NK-92 (cell line): Measurements from ENCODE around the gene RPL22.

Experiments
- DNase-seq: peaks from one replicate; lab custom pipeline; 2025; ENCODE audit not compliant: unreplicated experiment; lab: John Stamatoyannopoulos, UW

Gene RPL22

GRCh38 chr1:6199298-6200187, at the start of gene RPL22:
Gene RPL22, minus strand, starts transcription at chr1:6199595. Its CDS starts 22 bp downstream, at chr1:6199573.
- DNase-seq = peak; percentile 80

DNA sequence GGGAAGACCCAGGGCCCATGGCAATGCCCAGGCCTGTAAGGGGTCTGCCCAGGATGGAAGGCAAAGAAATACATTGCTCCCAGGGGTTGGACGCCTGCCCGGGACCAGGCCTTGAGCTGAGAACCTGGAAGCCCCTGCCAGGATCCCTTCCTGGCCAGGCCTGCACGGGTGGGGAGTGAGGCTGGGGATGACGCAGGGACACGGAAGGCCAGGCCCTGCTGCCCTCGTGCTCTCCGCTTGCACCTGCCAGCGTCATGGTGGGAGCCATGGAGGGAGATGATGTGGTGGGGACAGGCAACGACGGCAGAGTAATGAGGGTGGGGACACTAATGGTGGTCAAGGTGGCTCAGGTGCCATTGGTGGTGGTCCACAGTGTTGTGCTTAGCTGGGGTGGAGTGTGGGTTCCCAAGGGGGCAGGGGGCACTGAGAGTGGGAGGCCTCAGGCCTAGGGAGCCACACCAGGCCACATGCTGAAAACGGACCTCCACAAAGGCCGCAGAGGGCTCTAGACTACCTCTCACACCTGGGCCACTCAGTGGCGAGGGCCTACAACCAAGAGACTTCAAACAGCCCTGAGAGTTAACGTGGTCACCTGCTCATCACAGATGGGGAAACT, 48.9 kb upstream of the RPL22 start:
- no peak for DNase-seq

DNA sequence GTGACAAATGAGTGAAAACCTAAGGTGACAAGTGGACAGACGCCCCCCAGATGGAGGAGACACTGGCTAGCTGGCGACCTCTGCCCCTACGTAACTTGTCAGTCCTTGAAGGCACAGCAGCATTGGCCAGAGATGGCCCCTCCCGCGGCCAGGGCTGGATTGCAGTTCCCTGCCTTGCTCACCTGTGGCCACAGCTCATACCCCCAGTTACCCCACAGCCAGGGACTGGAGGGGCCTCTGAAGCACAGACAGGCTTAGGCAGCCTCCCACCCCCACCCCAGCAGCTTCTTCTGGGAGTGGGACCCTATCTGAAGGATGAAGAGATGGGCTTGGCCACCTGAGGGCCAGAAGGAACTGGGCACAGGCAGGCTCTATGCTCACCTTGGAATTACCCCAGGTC, 48.3 kb upstream of the RPL22 start:
- DNase-seq = no peak

DNA sequence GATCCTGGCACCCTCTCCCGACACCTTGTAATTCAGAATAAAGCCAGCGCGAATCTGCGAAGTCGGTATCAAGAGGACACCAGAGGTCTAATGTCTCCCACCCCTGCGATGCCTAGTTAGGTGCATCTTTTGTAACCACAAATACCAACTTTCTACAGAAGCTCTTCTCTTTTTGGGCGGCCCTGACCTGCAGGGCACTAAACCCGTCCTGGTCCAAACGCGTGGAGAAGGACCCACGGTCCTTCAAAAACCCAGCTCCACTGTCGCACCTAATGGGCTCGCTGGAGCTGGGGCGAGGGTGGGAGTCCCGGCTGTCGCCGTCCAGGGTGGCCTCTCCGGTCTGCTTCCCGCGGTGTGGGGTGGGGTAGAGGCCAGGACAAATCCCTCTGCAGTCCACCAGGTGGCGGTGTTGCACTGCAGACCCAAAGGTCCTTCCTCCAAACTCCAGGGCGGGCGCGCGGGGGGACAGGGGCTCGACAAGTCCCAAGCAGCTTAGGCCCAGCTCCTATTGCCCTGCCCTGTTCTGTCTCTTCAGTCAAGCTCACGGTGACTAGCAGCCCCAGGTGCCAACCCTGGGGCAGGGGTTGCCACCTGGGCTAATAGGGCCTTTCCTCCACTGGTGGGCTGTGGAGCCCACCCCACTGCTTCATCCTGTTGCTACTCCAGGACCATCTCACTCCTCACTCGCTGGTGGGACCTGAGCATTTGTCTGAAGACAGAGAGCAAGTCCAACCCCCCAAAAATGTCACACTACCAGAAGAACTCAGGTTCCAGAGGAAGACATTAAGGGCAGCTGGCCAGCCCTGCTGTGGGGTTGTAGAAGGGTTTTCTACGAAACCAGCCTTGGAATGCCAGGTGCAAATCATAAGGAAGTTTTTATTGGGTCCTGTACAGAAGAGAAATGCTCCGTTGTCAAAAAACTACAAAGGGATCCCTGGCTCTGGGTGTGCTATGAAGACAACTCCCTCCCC, 47.4 kb upstream of the RPL22 start:
- DNase-seq = no peak

GRCh38 chr1:6245869-6246496, 46.6 kb upstream of the RPL22 start:
- no peak for DNase-seq

DNA sequence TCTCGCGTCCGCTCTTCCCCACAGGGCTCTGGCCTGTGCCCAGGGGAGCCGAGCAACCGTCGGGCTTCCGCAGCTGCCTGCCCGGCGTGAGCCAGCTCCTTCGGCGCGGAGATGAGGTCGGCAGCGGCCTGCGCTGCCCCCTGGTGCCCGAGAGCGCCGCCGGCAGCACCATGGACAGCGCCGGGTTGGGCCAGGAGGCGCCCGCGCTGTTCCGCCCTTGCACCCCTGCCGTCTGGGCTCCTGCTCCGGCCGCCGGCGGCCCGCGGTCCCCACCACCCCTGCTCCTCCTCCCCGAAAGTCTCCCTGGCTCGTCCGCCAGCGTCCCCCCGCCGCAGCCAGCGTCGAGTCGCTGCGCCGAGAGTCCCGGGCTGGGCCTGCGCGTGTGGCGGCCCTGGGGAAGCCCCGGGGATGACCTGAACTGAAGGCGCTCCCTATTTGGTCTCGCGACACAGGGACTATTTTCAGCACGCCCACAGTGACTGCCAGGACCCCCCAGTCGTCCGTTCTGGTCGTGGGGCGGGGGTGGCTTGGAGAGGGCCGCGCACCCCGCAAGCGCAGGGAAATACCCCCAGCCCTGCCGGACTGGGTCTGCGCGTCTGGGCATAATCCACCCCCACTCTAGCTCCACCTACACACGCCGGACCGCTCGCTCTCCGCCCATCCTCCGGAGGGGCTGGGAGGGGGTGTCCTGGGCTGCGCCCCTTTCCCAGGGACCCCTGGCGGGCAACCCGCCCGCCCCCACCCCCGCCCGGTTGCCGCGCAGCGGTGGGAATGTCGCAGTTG, 45.9 kb upstream of the RPL22 start:
- no peak for DNase-seq

GRCh38 chr1:6244401-6245049, 45.1 kb upstream of the RPL22 start:
- DNase-seq = no peak

DNA sequence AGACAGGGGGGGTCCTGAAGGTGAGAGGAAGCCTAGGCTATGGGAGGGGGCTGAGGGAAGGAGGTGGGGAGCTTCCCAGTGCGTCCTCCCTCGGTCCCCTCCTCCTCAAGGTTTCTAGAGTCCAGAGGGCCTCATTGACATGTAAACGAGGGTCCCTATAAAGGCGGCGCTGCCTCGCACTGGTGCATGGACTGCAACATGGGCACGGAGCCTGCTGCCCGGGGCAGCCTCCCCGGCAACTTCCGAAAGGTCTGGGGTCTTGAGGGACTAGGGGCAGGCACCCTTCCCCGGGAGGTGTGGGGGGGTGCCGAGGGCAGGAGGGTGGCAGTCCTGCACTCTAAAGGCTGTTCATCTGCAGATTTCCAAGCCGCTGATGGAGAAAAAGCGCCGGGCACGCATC, 44.6 kb upstream of the RPL22 start, which contains the start of gene HES3:
Gene HES3 (plus strand): TSS at position 187 of the 400 bp plus-strand sequence. CDS start 187 bp downstream, at position 374.
- no peak for DNase-seq

- no peak for DNase-seq
Observed at GRCh38 chr1:6243053-6243834, 43.8 kb upstream of the RPL22 start.

- no peak for DNase-seq
Observed at GRCh38 chr1:6241887-6242740, 42.7 kb upstream of the RPL22 start.

DNA sequence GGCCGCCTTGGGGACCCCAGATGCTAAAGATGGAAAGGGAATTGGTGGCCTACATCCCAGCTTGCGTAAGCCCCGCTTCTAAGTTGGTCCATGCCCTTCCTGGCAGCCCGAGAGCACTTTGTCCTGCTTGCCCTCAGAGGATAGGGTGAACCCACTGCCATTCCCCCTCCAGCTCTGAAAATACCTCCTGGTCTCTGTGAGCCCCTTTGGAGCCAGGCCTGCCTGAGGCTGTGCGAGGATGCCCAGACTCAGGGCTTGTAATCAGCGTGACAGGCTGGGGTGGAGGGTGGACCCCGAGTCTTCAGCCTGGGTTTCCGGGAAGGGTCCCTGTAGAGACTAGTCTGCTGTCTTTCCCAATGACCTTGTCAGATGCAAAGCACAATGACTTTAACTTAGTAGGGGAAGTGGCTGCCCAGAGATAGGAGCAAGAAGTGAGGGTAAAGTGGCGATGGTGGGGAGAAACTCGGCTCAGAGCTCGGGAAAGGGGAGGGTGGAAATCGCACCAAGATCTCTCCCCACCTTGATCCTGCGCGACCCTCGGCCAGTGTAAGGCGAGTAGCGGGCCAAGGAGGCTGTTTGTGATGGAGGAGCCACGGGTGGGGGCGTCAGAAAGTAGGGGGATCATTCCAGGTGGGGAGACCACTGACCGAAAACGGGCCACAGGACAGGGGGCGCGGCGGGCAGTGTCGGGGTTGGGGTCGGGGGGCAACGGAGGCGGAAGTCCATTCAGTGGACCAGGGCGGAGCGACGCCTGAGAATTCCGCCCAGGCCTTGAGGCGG, 41.9 kb upstream of the RPL22 start:
- no peak for DNase-seq

DNA sequence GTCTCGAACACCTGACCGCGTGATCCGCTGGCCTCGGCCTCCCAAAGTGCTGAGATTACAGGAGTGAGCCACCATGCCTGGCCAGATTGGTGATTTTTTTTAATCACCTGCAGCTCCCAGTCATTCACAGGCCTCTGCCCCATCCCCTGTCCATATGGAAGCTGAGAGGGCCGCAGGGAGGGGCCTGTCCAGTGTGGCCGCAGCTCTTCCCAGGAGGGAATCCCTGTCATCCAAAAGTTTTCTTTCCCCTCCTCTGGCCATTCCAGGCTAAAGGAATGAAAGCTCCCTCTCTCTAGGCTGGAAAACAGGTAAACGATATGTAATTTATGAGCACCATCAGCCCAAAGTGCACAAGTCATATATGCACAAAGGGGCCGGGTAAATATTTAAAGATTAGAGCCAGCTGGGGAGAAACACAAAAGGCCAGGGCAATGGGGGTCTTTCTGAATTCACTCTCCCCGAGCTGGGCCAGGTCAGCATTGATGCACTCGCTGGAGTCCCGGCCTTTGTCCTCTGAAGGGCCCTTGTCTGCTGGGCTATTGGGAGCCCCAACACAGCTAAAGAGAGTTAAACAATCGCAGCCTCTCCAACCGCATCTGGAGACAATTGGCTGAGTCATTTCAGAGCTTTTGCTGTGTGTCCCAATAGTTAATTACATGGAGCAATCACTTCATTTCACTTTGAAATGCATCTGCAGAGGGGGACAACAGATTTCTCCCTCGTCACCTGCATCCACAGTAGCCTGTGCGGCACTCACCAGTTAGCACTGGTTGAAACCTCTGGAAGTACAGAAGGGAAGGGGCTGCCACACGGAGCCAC, 40.8 kb upstream of the RPL22 start:
- no peak for DNase-seq

DNA sequence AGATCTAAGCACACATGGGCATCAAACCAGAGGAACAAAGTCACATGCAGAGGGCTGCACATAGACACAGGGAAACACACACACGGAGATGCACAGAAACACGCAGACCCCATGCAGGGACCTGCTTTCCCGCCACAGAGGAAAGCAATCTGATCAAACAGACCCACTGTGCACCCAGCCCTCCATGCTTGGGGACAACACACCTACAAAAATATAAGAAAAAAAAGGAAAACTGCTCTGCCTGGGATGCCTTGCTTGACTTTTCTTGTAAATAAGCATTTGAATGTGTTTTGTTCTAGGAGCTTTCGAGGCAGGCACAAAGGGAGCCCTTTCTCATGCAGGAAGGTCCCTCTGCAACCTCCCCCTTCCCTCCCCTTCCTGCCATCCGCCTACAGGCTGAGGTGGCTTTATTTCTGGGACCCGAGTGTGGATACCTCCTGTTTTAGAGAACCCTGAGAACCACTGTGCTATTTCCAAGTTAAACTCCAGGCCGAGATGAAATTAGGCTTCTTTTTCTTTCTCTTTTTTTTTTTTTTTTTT, 39.9 kb upstream of the RPL22 start:
- DNase-seq = no peak

GRCh38 chr1:6237093-6237492, 37.7 kb upstream of the RPL22 start:
- DNase-seq = no peak

DNA sequence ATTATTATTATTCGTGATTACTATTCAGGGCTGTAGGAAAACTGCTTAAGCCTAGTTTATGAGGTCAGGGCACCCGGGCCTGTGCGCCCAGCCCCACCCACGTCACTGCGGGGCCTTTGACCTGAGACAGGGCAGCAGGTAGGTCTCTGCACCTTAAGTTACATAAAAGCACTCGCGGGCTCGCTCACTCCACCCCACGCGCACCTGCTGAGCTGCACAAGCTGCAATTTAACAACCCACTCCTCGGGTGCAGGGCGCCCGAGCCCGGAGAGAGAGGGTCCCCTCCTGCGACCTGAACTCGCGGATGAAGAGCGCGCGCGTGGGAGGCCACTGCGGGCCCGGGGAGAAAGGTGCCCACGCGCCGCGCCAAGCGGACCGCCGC, 35.9 kb upstream of the RPL22 start:
- no peak for DNase-seq
